Endothelial cell of umbilical vein (primary cell): ENCODE data around the gene NUTF2. TPM values are rescaled to one million over a fixed set of nuclear protein-coding genes. Genes with fewer than 3 reads are reported as not detected.
A peak's percentile ranks its signal among the peaks of the same experiment; 100 is the strongest.

Experiments
- BruUV-seq: library from RNA; stranded (reverse); fragments of 400-500 nt; replicated peaks from 2 replicates; lab custom pipeline; 2021; lab: Mats Ljungman, UMichigan
- CTCF ChIA-PET: fragments of 300-600, 350-600 bp; sonication (Branson Sonifier 250); formaldehyde crosslinking; loops from one replicate; lab custom pipeline; 2021; ENCODE audit warnings: antibody characterized with exemption, inconsistent platforms; lab: Charles Lee
- POLR2A ChIA-PET: fragments of 300-600, 350-600 bp; sonication (Branson Sonifier 250); formaldehyde crosslinking; loops from one replicate; lab custom pipeline; 2021; ENCODE audit warnings: antibody characterized with exemption, inconsistent platforms; lab: Charles Lee
- DNase-seq: peaks from one replicate; pipeline ENCODE4 v3.0.0-alpha.2; 2011; ENCODE audit warnings: low read depth, low spot score
- FAIRE-seq: peaks from 2 replicates; lab custom pipeline; 2011; peaks lifted over from hg19 to GRCh38; lab: Jason Lieb, UNC
- H2AFZ ChIP-seq: 2 replicates; pipeline ENCODE4 v1.6.0; 2012; ENCODE audit warnings: low read depth, low read length, control low read depth, inconsistent platforms
- H3K27ac ChIP-seq: 2 replicates; pipeline ENCODE4 v1.5.1; 2011; ENCODE audit warnings: low read depth, mild to moderate bottlenecking, control low read depth, low read length, moderate library complexity; ENCODE audit not compliant: insufficient read depth
- H3K27me3 ChIP-seq, 2 experiments: 2 replicates each; pipeline versions ENCODE4 v1.6.0 to v1.6.1; 2011; ENCODE audit warnings: low read length in 2 of 2, mixed read lengths in 1 of 2; ENCODE audit not compliant: control insufficient read depth in 2 of 2, insufficient read depth in 2 of 2
- H3K36me3 ChIP-seq, 2 experiments: 2 replicates in 1 of 2; 3 replicates in 1 of 2; pipeline ENCODE4 v1.5.1; 2011; ENCODE audit warnings: low read length in 2 of 2, mild to moderate bottlenecking in 1 of 2, moderate library complexity in 1 of 2; ENCODE audit not compliant: control insufficient read depth in 2 of 2, insufficient read depth in 2 of 2; ENCODE audit errors: extremely low read depth in 1 of 2
- H3K4me1 ChIP-seq: 3 replicates; pipeline ENCODE4 v1.5.1; 2011; ENCODE audit warnings: mild to moderate bottlenecking, low read length; ENCODE audit not compliant: control insufficient read depth, insufficient read depth; ENCODE audit errors: extremely low read depth
- H3K4me2 ChIP-seq: 2 replicates; pipeline ENCODE4 v1.6.1; 2011; ENCODE audit warnings: low read length, control low read depth, mixed read lengths; ENCODE audit not compliant: insufficient read depth
- H3K4me3 ChIP-seq, 3 experiments: fragments of 200-600 bp in 1 of 3; sonication (generic), shearing (Covaris generic) in 1 of 3; replicated peaks in 1 of 3; 2 replicates each; pipeline ENCODE4 v1.5.1; 2011 to 2016; ENCODE audit warnings: control low read depth in 3 of 3, low read length in 3 of 3, mild to moderate bottlenecking in 2 of 3, inconsistent platforms in 1 of 3, low read depth in 1 of 3, moderate library complexity in 1 of 3; ENCODE audit not compliant: insufficient read depth in 1 of 3
- H3K79me2 ChIP-seq: 2 replicates; pipeline ENCODE4 v1.6.0; 2012; ENCODE audit warnings: low read length, inconsistent platforms; ENCODE audit not compliant: control insufficient read depth, insufficient read depth
- H3K9ac ChIP-seq: replicated peaks from 2 replicates; pipeline ENCODE3; 2011; ENCODE audit warnings: low read length, control low read depth; ENCODE audit not compliant: insufficient read depth; ENCODE audit errors: extremely low read depth
- H3K9me1 ChIP-seq: replicated peaks from 3 replicates; pipeline ENCODE4 v1.6.0; 2011; ENCODE audit warnings: mild to moderate bottlenecking, low read length; ENCODE audit not compliant: control insufficient read depth, insufficient read depth; ENCODE audit errors: extremely low read depth
- H3K9me3 ChIP-seq: replicated peaks from 2 replicates; pipeline ENCODE4 v1.5.1; 2012; ENCODE audit warnings: low read length, inconsistent platforms; ENCODE audit not compliant: control insufficient read depth, insufficient read depth
- H4K20me1 ChIP-seq: replicated peaks from 2 replicates; pipeline ENCODE3; 2011; ENCODE audit warnings: mild to moderate bottlenecking, low read length; ENCODE audit not compliant: control insufficient read depth, insufficient read depth; ENCODE audit errors: extremely low read depth
- CTCF ChIP-seq, 2 donors: IDR thresholded peaks; 1 replicate in 1 of 2; 2 replicates in 1 of 2; pipeline ENCODE4 v1.5.1; 2011; ENCODE audit warnings: low read length in 2 of 2, mild to moderate bottlenecking in 2 of 2, moderate library complexity in 2 of 2, control low read depth in 1 of 2, inconsistent platforms in 1 of 2, low read depth in 1 of 2; ENCODE audit not compliant: insufficient read depth in 1 of 2; ENCODE audit errors: extremely low read depth in 1 of 2
- EZH2 ChIP-seq: IDR thresholded peaks from 2 replicates; pipeline ENCODE4 v1.6.1; 2012; ENCODE audit warnings: borderline replicate concordance, low read depth, mild to moderate bottlenecking, moderate library complexity, low read length, inconsistent platforms; ENCODE audit not compliant: severe bottlenecking
- FOS ChIP-seq: IDR thresholded peaks from 2 replicates; pipeline ENCODE4 v1.6.1; 2011; ENCODE audit warnings: mild to moderate bottlenecking, low read length, moderate library complexity, borderline replicate concordance; ENCODE audit not compliant: insufficient read depth
- GATA2 ChIP-seq: IDR thresholded peaks from 2 replicates; pipeline ENCODE4 v1.7.0; 2011; ENCODE audit warnings: low read depth, mild to moderate bottlenecking, moderate library complexity, mixed read lengths, low read length; ENCODE audit not compliant: insufficient read length, insufficient read depth
- JUN ChIP-seq: IDR thresholded peaks from 2 replicates; pipeline ENCODE4 v1.6.1; 2011; ENCODE audit warnings: borderline replicate concordance, low read depth; ENCODE audit not compliant: insufficient read length, insufficient read depth
- MAX ChIP-seq: IDR thresholded peaks from 2 replicates; pipeline ENCODE4 v1.6.1; 2011; ENCODE audit not compliant: insufficient read depth, insufficient read length
- MYC ChIP-seq: IDR thresholded peaks from one replicate; pipeline ENCODE4 v1.6.1; 2011; ENCODE audit warnings: mild to moderate bottlenecking, low read depth, low read length
- POLR2A ChIP-seq: IDR thresholded peaks from 2 replicates; pipeline ENCODE4 v1.6.1; 2012; ENCODE audit warnings: low read depth, mild to moderate bottlenecking, control low read depth, low read length
- POLR2AphosphoS5 ChIP-seq: IDR thresholded peaks from 2 replicates; pipeline ENCODE4 v1.6.1; 2012; ENCODE audit warnings: low read depth, mild to moderate bottlenecking, control low read depth, low read length, moderate library complexity; ENCODE audit not compliant: insufficient read depth
- dilution Hi-C: fragments of 300-500 bp; cut with MboI; formaldehyde crosslinking; loops from one replicate; pipeline ENCODE4 v1.15.0; 2019; ENCODE audit warnings: low sequenced_read_pairs; ENCODE audit not compliant: extremely low pct_ligation_motif_present
- intact Hi-C: fragments of 100-400 bp; cut with micrococcal nuclease; formaldehyde crosslinking; loops from one replicate; pipeline ENCODE4 v1.10.0; 2022
- polyA plus RNA-seq, 4 experiments: library from polyadenylated mRNA; depleted of rRNA in 3 of 4; stranded (reverse) in 3 of 4; unstranded in 1 of 4; fragments of >200 nt; gene quantifications; 2 replicates each; pipeline versions ENCODE4 v1.2.1 to v1.2.3, GENCODE V29; 2011 to 2012; ENCODE audit warnings: missing spikeins in 1 of 4
- total RNA-seq: library from RNA; stranded (reverse); gene quantifications from 2 replicates; pipeline ENCODE4 v1.2.3, GENCODE V29; 2021

The NUTF2 gene
- total and polyA plus RNA-seq, 2 donors (not counting 3 experiments of a cell fraction or from before 2014, with no cell fraction given): 208 to 273 TPM

DNA sequence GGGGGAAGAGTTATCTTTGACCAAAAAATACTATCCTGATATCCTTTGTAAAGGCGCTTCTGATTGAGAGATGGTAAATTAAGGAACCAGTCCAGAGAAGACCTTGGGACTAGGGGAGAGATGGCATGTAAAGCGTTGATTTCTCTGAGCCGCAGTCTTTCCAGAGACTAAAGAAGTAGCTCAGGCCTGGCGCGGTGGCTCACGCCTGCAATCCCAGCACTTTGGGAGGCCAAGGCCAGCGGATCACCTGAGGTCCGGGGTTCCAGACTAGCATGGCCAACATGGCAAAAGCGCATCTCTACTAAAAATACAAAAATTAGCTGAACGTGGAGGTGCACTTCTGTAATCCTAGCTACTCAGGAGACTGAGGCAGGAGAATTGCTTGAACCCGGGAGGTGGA, 1.4 kb downstream of the NUTF2 start:
- H3K79me2 ChIP-seq: peaks cover 77% of the 10 kb centered on the region
- H3K4me2 ChIP-seq: peak overlapping the region; percentile 79
- peak overlapping the region; percentile 79 for H3K27ac ChIP-seq
- peak overlapping the region; percentile 71 to 81 (median 74) for H3K4me3 ChIP-seq
- TF ChIP-seq POLR2A (no peak), MAX (no peak), CTCF (IDR thresholded peaks at IDR 0.05; ENCODE audit: extremely low read depth in 1 of 2, insufficient read depth in 1 of 2, low read depth in 1 of 2, low read length in 2 of 2) (no peak), JUN (no peak), FOS (no peak), EZH2 (no peak), GATA2 (no peak), POLR2AphosphoS5 (no peak), MYC (no peak)
- DNase-seq (no peak), FAIRE-seq (no peak)
- CTCF ChIA-PET: interaction anchor here (1.0 to 1.5 kb wide), 5 partner anchors 9 to 176 kb away, joined by 3 to 7 read pairs (median 4); no protein-coding TSS in a partner anchor
- H3K4me1 ChIP-seq: peaks cover 32% of the 10 kb centered on the region
- H4K20me1 ChIP-seq: peaks cover 3% of the 10 kb centered on the region
- H2AFZ ChIP-seq: no peak overlapping the region
- POLR2A ChIA-PET: no interaction called here
- no peaks in the 10 kb centered on the region for H3K9me3 ChIP-seq
- BruUV-seq: no TSS peak
- H3K9me1 ChIP-seq: no peaks in the 10 kb centered on the region
- H3K27me3 ChIP-seq: no peaks in the 10 kb centered on the region
- peak overlapping the region; percentile 93 for H3K9ac ChIP-seq
- peaks cover 0 to 3% of the 10 kb centered on the region in 2 experiments for H3K36me3 ChIP-seq
- dilution Hi-C loops: no loop called here
- intact Hi-C loops: no loop called here
